PC-9 (cell line): ENCODE data around the gene CIBAR2.

Experiments used
- EZH2 ChIP-seq: fragments of 200-600 bp; sonication (generic); IDR thresholded peaks from 2 replicates; pipeline ENCODE4 v1.8.0; 2017; ENCODE audit warnings: antibody characterized with exemption, low read depth
- TF ChIP-seq, protein P1 (sequence below): fragments of 200-600 bp; sonication (generic); conservative IDR thresholded peaks from 2 replicates; pipeline ENCODE4 v1.6.1; 2017; ENCODE audit warnings: mixed run types, antibody characterized with exemption, mild to moderate bottlenecking, moderate library complexity

DNA sequence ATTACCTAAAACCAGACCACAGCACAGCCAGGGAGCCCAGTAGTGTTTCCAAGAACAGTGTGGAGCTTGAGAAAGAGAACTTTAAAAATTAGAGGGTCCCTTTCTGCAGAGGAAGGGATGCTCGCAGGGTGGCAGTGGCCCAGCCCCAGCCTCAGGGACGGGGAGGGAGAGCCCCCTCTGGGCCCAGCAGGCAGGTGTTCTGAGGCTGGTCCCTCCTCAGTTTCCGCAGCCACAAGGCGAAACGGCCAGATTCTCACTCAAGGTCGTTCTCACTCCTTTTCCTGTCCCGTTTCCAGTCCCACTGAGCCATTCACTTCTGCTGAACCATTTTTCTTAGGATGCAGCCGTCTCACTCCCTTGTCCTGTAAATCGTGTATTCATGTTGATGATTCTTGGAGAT is 20.0 kb downstream of the CIBAR2 start:
- TF ChIP-seq, protein P1, sequence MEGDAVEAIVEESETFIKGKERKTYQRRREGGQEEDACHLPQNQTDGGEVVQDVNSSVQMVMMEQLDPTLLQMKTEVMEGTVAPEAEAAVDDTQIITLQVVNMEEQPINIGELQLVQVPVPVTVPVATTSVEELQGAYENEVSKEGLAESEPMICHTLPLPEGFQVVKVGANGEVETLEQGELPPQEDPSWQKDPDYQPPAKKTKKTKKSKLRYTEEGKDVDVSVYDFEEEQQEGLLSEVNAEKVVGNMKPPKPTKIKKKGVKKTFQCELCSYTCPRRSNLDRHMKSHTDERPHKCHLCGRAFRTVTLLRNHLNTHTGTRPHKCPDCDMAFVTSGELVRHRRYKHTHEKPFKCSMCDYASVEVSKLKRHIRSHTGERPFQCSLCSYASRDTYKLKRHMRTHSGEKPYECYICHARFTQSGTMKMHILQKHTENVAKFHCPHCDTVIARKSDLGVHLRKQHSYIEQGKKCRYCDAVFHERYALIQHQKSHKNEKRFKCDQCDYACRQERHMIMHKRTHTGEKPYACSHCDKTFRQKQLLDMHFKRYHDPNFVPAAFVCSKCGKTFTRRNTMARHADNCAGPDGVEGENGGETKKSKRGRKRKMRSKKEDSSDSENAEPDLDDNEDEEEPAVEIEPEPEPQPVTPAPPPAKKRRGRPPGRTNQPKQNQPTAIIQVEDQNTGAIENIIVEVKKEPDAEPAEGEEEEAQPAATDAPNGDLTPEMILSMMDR = no peak
- no peak for TF ChIP-seq EZH2
